K562 (cell line): Measurements from ENCODE around the gene SPAG9. TPM values are rescaled to one million over a fixed set of nuclear protein-coding genes. Genes with fewer than 3 reads are reported as not detected.
A peak's percentile ranks its signal among the peaks of the same experiment; 100 is the strongest.
"Not testable (repeated sequence)": the region's sequence is repeated elsewhere in the genome, so short reads cannot be mapped to it uniquely, and the experiment has no call there.

Experiments used
- AFF1 ChIP-seq, 2 experiments: fragments of 450-650 bp; IDR thresholded peaks; 2 replicates each; pipeline ENCODE4 v1.6.1; 2018; ENCODE audit warnings: mild to moderate bottlenecking in 2 of 2, low read depth in 1 of 2; ENCODE audit not compliant: partially characterized antibody in 2 of 2
- ARID1B ChIP-seq: fragments of 450-650 bp; IDR thresholded peaks from 2 replicates; pipeline ENCODE4 v1.6.1; 2016; ENCODE audit warnings: antibody characterized with exemption, mild to moderate bottlenecking, inconsistent platforms
- DPF2 ChIP-seq: fragments of 450-650 bp; IDR thresholded peaks from 2 replicates; pipeline ENCODE4 v1.6.1; 2016
- JUND ChIP-seq, 2 experiments: IDR thresholded peaks; 2 replicates in 1 of 2; 3 replicates in 1 of 2; pipeline ENCODE4 v1.6.1; 2011; ENCODE audit warnings: borderline replicate concordance in 2 of 2, low read depth in 2 of 2, low read length in 2 of 2, improper control_type of control experiment in 1 of 2, missing biosample characterization in 1 of 2, missing genetic modification characterization in 1 of 2, missing genetic modification reagents in 1 of 2
- NR2C1 ChIP-seq, 2 experiments: fragments of 450-650 bp; IDR thresholded peaks; 2 replicates each; pipeline ENCODE4 v1.6.1; 2017; ENCODE audit warnings: mild to moderate bottlenecking in 2 of 2, antibody characterized with exemption in 1 of 2, inconsistent platforms in 1 of 2, missing compliant biosample characterization in 1 of 2, missing genetic modification characterization in 1 of 2
- ZFX ChIP-seq: sonication (generic); formaldehyde crosslinking; IDR thresholded peaks from 2 replicates; pipeline ENCODE4 v1.8.0; 2022; ENCODE audit warnings: mild to moderate bottlenecking, missing genetic modification reagents, moderate library complexity
- ZNF644 ChIP-seq: fragments of 200-800 bp; sonication (Bioruptor generic); IDR thresholded peaks from 2 replicates; pipeline ENCODE4 v1.6.1; 2016; ENCODE audit warnings: low read depth, missing genetic modification characterization, missing compliant biosample characterization
- polyA plus RNA-seq, 8 experiments: library from polyadenylated mRNA; depleted of rRNA in 4 of 8; stranded (reverse) in 5 of 8; unstranded in 3 of 8; fragments of >200 nt; fragmentation: Nextera tagmentation in 2 of 8; fragmentation: Illumina TruSeq in 1 of 8; extraction: Ambion mirVana in 2 of 8; extraction: Trizol in 1 of 8; gene quantifications; 2 replicates each; pipeline versions ENCODE4 v1.2.1 to v1.2.3, GENCODE V29; 2011 to 2014; ENCODE audit warnings: inconsistent platforms in 1 of 8, missing spikeins in 1 of 8
- total RNA-seq, 7 experiments: library from RNA; depleted of rRNA in 6 of 7; stranded (reverse); fragments of >200 nt in 6 of 7; fragmentation: Illumina TruSeq in 2 of 7; extraction: Trizol in 2 of 7; gene quantifications; 2 replicates each; pipeline versions ENCODE4 v1.2.1 to v1.2.3, GENCODE V29; 2011 to 2021; ENCODE audit warnings: low replicate concordance in 1 of 7

The SPAG9 gene
- total and polyA plus RNA-seq, 9 of the 15 experiments (the other 6 are each of a cell fraction or from before 2014, with no cell fraction given), result 12.2 to 99.2 (median 58.2) TPM

GRCh38 chr17:51122473-51123115, 1.9 kb upstream of the SPAG9 start (continued):
- peak; percentile 46; the same call in 1 of the 2 replicates for TF ChIP-seq ZFX (CRISPR knock-in tag)
- TF ChIP-seq ZNF644 (tag), result 0 out of 2 replicates have a peak, but pooled peaks have one; percentile 40
- peak in 1 of 2 experiments; percentile 46 for TF ChIP-seq AFF1 (IDR thresholded peaks at IDR 0.05; ENCODE audit: low read depth in 1 of 2, partially characterized antibody in 2 of 2)
- not testable (repeated sequence) for TF ChIP-seq NR2C1 (IDR thresholded peaks at IDR 0.05); JUND (tag; IDR thresholded peaks at IDR 0.05; ENCODE audit: borderline replicate concordance, low read depth, low read length)
- TF ChIP-seq NR2C1 (tag; IDR thresholded peaks at IDR 0.05), result 0 out of 2 replicates have a peak, but pooled peaks have one; percentile 12
- peak; percentile 18; the same call in 1 of the 2 replicates for TF ChIP-seq ARID1B
- TF ChIP-seq DPF2, result peak; percentile 31
- TF ChIP-seq JUND (IDR thresholded peaks at IDR 0.05; ENCODE audit: borderline replicate concordance, low read depth, low read length), result 0 out of 2 replicates have a peak, but pooled peaks have one; percentile 64
- TF ChIP-seq, all 486 proteins: peak for 20; not testable (repeated sequence) for 466
